HG03060 (cell line): ENCODE data around the gene MICAL2.

Experiments
- ATAC-seq: cut with Tn5 transposase; IDR thresholded peaks from one replicate; pipeline ENCODE4 v1.9.1; 2021; ENCODE audit warnings: low read depth, moderate number of reproducible peaks; ENCODE audit not compliant: unreplicated experiment

Gene MICAL2

DNA sequence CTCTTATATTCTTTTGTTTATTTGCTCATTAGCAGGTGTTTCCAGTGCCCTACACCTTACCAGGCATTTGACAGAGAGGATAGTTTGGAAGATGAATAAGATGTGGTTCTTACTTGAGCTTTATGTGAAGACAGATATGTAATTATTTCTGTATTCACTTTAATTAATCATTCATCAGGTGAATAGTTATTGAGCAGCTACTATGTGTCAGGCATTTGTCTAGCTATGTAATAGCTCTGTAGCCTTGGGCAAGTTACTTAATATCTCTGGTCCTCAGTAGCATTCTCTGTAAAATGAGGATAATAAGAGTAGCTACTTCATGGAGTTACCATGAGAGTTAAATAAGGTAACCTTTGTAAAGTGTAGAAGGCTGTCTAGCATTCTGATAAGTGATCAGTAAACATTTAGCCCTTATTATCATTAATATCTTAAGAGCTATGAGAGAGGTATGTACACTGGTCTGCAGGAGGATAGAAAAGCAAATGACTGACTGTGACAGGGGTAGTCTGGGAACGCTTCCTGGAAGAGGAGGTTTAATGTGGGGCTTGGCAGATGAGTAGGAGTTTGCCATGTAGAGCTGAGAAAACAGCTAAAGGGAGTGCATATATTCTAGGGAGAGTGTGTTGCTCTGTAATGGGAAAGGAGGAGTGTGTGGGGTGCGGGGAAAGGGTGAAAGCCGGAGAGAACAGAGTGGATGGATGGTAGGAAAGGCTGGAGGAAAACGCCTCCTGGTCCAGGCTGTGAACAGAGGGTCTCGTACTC, 56.1 kb downstream of the MICAL2 start:
- no peak for ATAC-seq

GRCh38 chr11:12167061-12168000, 56.9 kb downstream of the MICAL2 start:
- ATAC-seq, result no peak

DNA sequence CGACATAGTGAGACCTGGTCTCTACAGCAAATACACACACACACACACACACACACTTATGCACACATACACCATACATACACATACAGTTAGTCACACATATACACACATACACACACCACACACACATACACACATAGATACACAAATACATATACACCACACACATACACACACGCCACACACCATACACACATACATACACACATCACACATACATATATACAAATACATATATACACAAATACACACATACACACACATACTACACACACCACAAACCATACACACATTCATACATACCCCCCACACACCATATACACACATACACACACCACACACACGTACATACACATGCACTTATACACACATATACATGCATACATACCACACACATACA, 57.7 kb downstream of the MICAL2 start:
- ATAC-seq, result no peak

GRCh38 chr11:12169822-12170221, 59.4 kb downstream of the MICAL2 start:
- ATAC-seq, result no peak

- no peak for ATAC-seq
These were observed 60.1 kb downstream of the MICAL2 start for GRCh38 chr11:12170501-12170900.

GRCh38 chr11:12170984-12171383, 60.6 kb downstream of the MICAL2 start:
- ATAC-seq, result no peak

DNA sequence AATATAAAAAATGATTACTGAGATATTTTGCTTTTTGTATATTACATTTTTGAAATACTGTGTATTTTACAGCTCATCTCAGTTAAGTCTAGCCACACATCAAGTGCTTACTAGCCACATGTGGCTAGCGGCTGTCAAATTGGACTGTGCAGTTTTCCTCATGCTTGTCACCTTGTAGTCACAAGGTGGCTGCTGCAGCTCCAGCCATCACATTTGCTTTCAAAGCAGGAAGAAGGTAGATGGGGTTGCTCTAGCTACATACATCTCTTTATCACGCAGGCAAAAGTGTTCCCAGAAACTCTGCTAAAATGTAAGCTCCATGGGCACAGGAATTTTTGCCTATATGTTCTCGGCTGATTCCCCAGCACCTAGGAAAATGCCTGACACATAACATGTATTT, 61.5 kb downstream of the MICAL2 start:
- no peak for ATAC-seq

DNA sequence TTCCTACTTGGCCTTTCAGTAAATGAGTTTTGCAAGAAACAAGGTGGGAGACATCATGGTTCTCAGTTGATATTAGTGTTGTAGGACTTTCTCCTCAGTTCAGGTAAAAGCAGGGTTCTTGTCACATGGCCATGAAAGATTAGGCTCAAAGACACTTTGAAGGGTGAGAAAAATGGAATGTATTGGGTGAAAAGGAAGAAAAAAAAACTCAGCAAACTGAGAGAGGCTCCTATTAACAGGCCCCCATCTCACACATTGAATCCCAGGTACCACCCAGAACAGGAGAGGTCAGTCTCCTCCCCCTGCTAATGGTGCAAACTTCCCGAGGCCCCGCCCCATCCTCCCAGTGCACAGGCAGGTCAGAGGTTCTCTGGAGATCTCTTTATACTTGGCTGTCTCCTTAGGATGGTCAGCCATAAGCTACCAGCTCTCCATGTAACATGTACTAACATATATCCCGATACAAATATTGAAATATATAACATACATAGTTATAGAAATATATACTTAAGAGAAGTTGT, 62.2 kb downstream of the MICAL2 start:
- ATAC-seq, result no peak

GRCh38 chr11:12173111-12173510, 62.7 kb downstream of the MICAL2 start:
- no peak for ATAC-seq

- ATAC-seq, result no peak
These were observed 63.7 kb downstream of the MICAL2 start for GRCh38 chr11:12174128-12174476.

- peak; percentile 93 for ATAC-seq
These were observed 64.2 kb downstream of the MICAL2 start for GRCh38 chr11:12174477-12175143.

DNA sequence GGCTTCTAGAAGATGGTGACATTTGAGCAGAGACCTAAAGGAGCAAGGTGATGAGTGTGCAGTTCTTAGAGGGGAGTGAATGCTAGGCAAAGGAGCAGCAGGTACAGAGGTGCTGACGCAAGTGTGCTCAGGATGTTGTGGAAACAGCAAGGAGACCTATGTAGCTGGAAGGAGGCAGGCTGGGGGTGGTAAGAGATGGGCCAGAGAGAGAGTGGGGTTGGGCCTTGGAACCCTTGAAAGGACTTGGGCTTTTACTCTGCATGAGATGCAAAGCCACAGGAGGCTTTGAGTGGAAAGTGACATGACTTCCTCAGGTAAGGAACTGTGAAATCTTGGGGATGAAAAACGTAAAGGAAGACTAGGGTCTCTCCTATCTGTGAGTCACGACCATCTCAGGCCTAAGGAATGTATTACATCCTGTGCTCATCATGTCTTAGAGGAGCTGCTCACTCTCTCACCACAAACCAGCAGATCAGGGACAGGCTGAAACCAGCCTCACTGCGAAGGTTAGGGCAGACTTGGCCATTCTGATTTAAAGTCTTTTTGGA, 65.4 kb downstream of the MICAL2 start:
- ATAC-seq, result no peak

DNA sequence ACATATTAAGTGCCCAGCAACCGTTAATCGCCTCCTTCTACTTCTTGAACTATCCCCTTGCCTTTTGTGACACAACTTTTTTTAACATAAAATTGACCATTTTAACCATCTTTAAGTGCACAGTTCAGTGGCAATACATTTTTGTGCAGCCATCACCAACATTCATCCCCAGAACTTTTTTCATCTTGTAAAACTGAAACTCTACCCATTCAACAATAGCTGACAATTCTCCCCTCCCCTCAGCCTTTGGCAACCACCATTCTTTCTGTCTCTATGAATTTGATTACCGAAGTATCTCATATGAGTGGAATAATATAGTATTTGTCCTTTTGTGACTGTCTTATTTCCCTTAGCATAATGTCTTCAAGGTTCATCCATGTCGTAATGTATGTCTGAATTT, 66.0 kb downstream of the MICAL2 start:
- ATAC-seq, result no peak

DNA sequence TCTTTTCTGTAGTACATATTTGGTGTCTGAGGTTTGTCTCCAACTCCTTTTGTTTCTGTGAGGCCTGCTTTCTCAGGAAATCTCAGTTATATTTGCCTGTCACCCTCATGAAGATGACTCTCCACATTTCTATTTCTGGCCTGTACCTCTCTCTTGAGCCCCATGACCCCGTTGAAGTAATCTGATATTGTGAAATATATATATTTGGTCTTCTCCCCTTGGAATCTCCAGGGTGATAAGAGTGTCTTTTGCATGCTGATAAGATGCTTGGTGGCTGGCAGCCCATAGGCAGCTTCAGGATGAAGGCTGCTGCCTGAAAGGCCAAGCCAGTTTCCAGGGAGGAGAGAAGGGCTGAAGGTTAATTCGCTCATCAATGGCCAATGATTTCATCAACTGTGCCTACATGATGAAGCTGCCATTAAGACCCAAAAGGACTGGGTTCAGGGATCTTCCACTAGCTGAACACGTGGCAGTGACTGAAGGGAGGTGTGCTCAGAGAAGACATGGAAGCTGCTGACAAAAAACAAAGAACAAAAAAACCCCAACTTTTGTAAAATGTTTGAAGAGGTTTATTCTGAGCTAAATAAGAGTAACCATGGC, 67.4 kb downstream of the MICAL2 start:
- ATAC-seq, result no peak

DNA sequence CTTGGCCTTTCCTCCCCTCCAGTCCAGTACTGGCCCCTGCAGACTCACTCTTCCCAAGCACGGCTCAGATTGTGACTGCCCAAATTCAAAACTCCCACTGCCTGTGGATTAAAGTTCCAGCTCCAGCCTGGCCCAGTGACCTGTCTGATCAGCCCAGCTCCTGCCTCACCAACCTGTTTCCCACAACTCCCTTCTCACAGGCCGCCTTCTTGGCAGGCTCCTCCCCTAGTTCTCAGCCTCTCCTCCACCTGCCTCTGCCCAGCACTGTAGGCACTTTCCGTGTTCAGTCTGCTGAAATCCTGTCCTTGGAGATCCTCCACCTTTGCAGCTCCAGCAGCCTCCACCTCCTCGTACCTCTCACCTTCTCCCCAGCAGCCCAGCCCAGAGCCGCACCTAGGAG, 68.6 kb downstream of the MICAL2 start:
- no peak for ATAC-seq

DNA sequence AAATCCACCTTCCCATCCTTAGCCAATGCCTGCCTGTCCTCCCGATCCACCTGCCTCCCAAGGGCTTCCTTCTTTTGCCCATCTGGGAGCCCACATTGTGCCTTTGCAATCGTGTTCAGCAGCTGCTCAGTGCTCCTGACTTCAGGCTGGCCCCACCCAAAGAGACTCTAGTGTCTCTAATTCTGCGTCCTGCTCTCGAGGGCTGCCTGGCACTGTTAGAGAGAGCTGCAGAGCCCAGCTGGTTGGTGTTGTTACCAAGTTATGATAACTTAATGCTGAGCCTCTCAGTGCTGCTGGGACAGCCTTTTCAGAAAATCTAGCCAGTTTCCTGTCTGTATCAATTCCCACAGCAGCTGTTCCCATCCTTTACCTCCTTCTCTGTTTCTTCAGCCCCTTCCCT, 69.1 kb downstream of the MICAL2 start:
- no peak for ATAC-seq

DNA sequence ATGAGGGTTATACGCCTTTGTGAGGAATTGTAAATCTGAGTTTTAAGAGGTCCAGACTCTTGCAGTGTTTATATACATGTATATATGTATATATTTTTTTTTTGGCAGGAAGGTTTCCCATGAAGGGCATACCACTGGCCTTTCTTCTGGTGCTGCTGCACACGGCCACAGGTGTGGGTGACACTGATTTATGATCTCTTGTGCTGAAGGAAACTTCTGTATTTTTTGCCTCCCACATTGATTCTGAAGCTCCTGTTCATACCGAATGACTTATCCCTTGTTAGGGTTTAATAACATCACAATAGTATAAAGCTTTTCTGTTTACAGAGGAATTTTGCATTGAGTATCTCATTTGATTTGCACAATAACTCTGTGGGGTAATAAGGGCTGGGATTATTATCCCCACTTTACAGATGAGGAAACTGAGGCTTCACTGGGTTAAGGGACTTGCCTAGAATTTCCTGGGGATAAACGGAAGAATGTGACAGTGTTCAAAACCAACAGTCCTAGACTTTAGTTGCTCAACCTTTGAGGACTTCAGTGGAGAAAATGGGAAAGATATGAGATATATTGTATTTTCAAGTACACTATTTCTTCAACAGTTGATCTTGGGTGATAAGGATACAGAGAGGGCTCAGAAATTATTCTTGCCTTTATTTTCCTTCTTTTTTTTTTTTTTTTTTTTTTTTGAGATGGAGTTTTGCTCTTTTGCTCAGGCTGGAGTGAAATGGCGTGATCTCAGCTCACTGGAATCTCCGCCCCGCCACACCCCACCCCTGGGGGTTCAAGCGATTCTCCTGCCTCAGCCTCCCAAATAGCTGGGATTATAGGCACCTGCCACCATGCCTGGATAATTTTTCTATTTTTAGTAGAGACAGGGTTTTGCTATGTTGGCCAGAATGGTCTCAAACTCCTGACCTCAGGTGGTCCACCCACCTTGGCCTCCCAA, 70.1 kb downstream of the MICAL2 start:
- ATAC-seq, result no peak

GRCh38 chr11:12182302-12182675, 71.9 kb downstream of the MICAL2 start:
- no peak for ATAC-seq
